ENCODE measurements around the gene KLF11.

KLF11 gene

GRCh38 chr2:10101491-10101890 is 58.1 kb downstream of the KLF11 start:
- no peak overlapping the region for H3K4me3 ChIP-seq (ENCODE audit: low read length)
- no peak for TF ChIP-seq CTCF (IDR thresholded peaks at IDR 0.05; ENCODE audit: insufficient read depth, low read depth, low read length, missing control alignments)
- DNase-seq (ENCODE audit: low read depth): no peak

DNA sequence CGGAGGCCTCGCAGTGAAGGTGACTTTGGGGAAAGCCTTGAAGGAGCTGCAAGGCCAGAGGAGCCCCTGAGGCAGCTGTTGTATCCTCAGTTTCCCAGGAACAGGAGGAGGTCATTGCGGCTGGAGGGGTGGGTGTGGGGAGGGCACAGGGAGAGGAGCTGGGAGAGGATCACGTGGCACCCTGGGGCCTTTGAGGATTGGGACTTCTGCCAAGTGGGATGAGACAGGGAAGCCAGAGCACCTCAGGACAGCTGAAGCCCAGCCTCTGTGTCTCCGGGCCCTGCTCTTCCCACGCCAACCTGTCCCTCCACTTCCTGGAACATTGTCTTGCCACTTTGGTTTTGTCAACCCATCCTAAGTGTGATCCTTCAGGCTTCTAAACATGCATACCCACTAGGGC is 59.8 kb downstream of the KLF11 start:
- DNase-seq (ENCODE audit: low read depth): no peak
- TF ChIP-seq CTCF (IDR thresholded peaks at IDR 0.05; ENCODE audit: insufficient read depth, low read depth, low read length, missing control alignments): no peak
- no peak overlapping the region for H3K4me3 ChIP-seq (ENCODE audit: low read length)

Data from epithelial cell of esophagus (primary cell).